GM12891 (cell line): ENCODE results near the gene HAP1.

ENCODE experiments used
- POLR2A ChIP-seq: IDR thresholded peaks from 2 replicates; pipeline ENCODE4 v1.6.1; 2011; ENCODE audit warnings: low read depth, low read length, control low read depth
- POLR2AphosphoS5 ChIP-seq: IDR thresholded peaks from 2 replicates; pipeline ENCODE4 v1.6.1; 2011; ENCODE audit warnings: low read depth, low read length, control low read depth
- TAF1 ChIP-seq: IDR thresholded peaks from 2 replicates; pipeline ENCODE4 v1.6.1; 2011; ENCODE audit warnings: low read depth, low read length, control low read depth

DNA sequence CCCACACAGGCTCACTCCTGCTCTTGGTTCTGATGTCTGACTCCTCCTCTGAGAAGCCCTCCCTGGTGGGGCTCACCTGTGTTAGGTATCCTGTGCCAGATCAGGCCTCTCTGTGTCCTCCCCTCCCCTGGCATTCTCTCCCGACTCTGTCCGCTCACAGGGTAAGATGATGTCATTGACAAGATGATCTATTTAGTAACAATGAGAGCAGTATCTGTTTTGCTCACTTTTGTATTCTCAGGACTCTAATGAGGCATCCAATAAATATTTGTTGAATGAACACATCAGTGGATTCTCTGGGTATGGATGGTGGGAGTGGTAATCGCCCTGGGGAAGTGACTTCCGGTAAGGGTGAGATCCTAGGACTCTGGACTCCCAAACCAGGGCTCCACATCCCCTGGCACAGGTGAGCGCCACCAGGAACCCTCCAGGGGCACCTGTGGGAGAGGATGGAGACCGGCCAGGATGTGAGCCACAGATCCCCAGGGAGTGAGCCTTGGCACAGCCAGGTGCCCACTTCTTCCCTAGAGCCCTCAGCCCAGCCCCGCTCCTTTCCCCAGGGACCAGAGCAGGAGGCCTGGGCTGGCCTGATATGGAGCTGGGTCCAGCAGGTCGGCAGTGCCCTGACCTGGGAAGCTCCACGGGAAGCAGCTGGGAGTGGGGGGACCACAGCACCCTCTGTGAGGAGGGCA is 5.4 kb upstream of the HAP1 start:
- TF ChIP-seq TAF1 (no peak), POLR2AphosphoS5 (no peak), POLR2A (no peak)
